Thoracic aorta (tissue), 2 donors: Measurements from ENCODE around the gene PREX1. TPM values are rescaled to one million over a fixed set of nuclear protein-coding genes. Genes with fewer than 3 reads are reported as not detected.

ENCODE experiments used
- ATAC-seq: fragments of 150-250 bp; one replicate; pipeline ENCODE4 v1.8.0; 2017; ENCODE audit warnings: low read depth; ENCODE audit not compliant: insufficient number of reproducible peaks, low FRiP score
- DNase-seq: peaks from one replicate; pipeline ENCODE4 v3.0.0-alpha.2; 2020; ENCODE audit warnings: low spot score
- H3K27ac ChIP-seq, 2 donors: fragments of 200-600 bp; sonication (generic); 1 replicate in 1 of 2; 2 replicates in 1 of 2; pipeline ENCODE4 v1.5.1; 2016; ENCODE audit warnings: mild to moderate bottlenecking in 2 of 2, moderate library complexity in 2 of 2
- H3K27me3 ChIP-seq: fragments of 200-600 bp; sonication (generic); replicated peaks from 2 replicates; pipeline ENCODE4 v1.6.0; 2016; ENCODE audit warnings: mild to moderate bottlenecking; ENCODE audit not compliant: insufficient read depth
- H3K36me3 ChIP-seq: fragments of 200-600 bp; sonication (generic); one replicate; pipeline ENCODE4 v1.5.1; 2016
- H3K4me1 ChIP-seq, 2 donors: fragments of 200-600 bp; sonication (generic); 1 replicate in 1 of 2; 2 replicates in 1 of 2; pipeline versions ENCODE4 v1.5.1 to v1.6.0; 2016; ENCODE audit warnings: low read depth in 2 of 2, mild to moderate bottlenecking in 1 of 2; ENCODE audit not compliant: control insufficient read depth in 1 of 2
- H3K4me3 ChIP-seq: fragments of 200-600 bp; sonication (generic); 2 replicates; pipeline ENCODE4 v1.5.1; 2016; ENCODE audit warnings: mild to moderate bottlenecking
- H3K9me3 ChIP-seq: fragments of 200-600 bp; sonication (generic); 2 replicates; pipeline ENCODE4 v1.5.1; 2016
- CTCF ChIP-seq: fragments of 200-600 bp; sonication (generic); IDR thresholded peaks from one replicate; pipeline ENCODE4 v1.5.1; 2019; ENCODE audit warnings: antibody characterized with exemption
- total RNA-seq, 2 donors: library from RNA; depleted of rRNA; stranded (reverse); fragments of >200 nt; gene quantifications; one replicate each; pipeline versions ENCODE4 v1.1.0 to v1.2.3, GENCODE V29; 2016

PREX1 gene
- total RNA-seq, 2 donors from 2014 or later: 94.6 to 101 TPM

GRCh38 chr20:48772183-48772976, 55.4 kb downstream of the PREX1 start:
- H3K4me1 ChIP-seq: peaks cover 24% of the 10 kb centered on the region in 2 donors
- DNase-seq: no peak

GRCh38 chr20:48771542-48771941, 56.3 kb downstream of the PREX1 start:
- DNase-seq: no peak
- Histone ChIP-seq H3K4me1 (peaks cover 16 to 21% of the 10 kb centered on the region in 2 donors), H3K27ac (no peak overlapping the region), H3K4me3 (no peak overlapping the region), H3K9me3 (no peaks in the 10 kb centered on the region), H3K36me3 (no peaks in the 10 kb centered on the region), H3K27me3 (no peaks in the 10 kb centered on the region)
- no peak for ATAC-seq
- TF ChIP-seq CTCF: no peak

More at GRCh38 chr20:48772183-48772976, 55.4 kb downstream of the PREX1 start:
- ATAC-seq: no peak
- no peaks in the 10 kb centered on the region for H3K36me3 ChIP-seq
- no peaks in the 10 kb centered on the region for H3K9me3 ChIP-seq
- no peak overlapping the region for H3K4me3 ChIP-seq
- H3K27me3 ChIP-seq: no peaks in the 10 kb centered on the region
- no peak for TF ChIP-seq CTCF
- H3K27ac ChIP-seq: peak overlapping the region in 1 of 2 donors; percentile 15

GRCh38 chr20:48770700-48771442, 56.9 kb downstream of the PREX1 start:
- Histone ChIP-seq H3K4me3 (no peak overlapping the region), H3K36me3 (no peaks in the 10 kb centered on the region), H3K27ac (no peak overlapping the region), H3K4me1 (peaks cover 9 to 15% of the 10 kb centered on the region in 2 donors), H3K9me3 (no peaks in the 10 kb centered on the region), H3K27me3 (no peaks in the 10 kb centered on the region)
- DNase-seq (no peak), ATAC-seq (no peak)
- no peak for TF ChIP-seq CTCF

GRCh38 chr20:48769069-48769983, 58.5 kb downstream of the PREX1 start:
- no peaks in the 10 kb centered on the region for H3K27me3 ChIP-seq
- ATAC-seq (no peak), DNase-seq (no peak)
- H3K36me3 ChIP-seq: no peaks in the 10 kb centered on the region
- no peak overlapping the region for H3K4me3 ChIP-seq
- H3K27ac ChIP-seq: no peak overlapping the region
- no peaks in the 10 kb centered on the region for H3K9me3 ChIP-seq
- no peak for TF ChIP-seq CTCF
- H3K4me1 ChIP-seq: peaks cover 8 to 13% of the 10 kb centered on the region in 2 donors
